Measurements from ENCODE around the gene SSR2. TPM values are rescaled to one million over a fixed set of nuclear protein-coding genes. Genes with fewer than 3 reads are reported as not detected.

Gene SSR2
- total and polyA plus RNA-seq, 8 donors = 160 to 243 (median 202) TPM

DNA sequence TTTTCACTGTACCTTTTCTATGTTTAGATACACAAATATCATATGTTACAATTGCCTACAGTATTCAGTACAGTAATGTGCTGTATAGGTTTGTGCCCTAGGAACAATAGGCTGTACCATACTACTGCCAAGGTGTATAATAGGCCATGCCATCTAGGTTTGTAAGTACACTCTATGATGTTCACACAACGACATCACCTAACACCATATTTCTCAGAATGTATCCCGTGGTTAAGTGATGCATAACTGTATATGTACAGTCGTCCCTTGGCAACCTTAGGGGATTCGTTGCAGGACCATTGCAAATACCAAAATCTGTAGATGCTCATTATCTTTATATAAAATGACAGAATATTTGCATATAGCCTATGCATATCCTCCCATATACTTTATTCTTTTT, 5.8 kb upstream of the SSR2 start:
- 73 to 80% methylated on average over 4 of the region's 4 CpGs for WGBS, 2 donors
- no peak for ATAC-seq

GRCh38 chr1:156025876-156026275, 5.1 kb upstream of the SSR2 start:
- 4 to 6% methylated on average over 9 of the region's 9 CpGs for WGBS, 2 donors
- no peaks in the 10 kb centered on the region for H3K4me1 ChIP-seq
- TF ChIP-seq CTCF (IDR thresholded peaks at IDR 0.05) = peak; percentile 9 to 52 (median 40)
- H3K9me3 ChIP-seq = no peaks in the 10 kb centered on the region
- H3K36me3 ChIP-seq = no peaks in the 10 kb centered on the region
- no peak overlapping the region for H3K27ac ChIP-seq
- H3K27me3 ChIP-seq = no peaks in the 10 kb centered on the region
- intact Hi-C loops (cut with DNase I) = no loop called here
- DNase-seq = peak in 5 of 6 donors; percentile 27 to 72 (median 63)
- no peak overlapping the region for H3K4me3 ChIP-seq
- no peak for FAIRE-seq
- ATAC-seq = peak; percentile 88 to 97 (median 92)

More for the DNA sequence above, 5.8 kb upstream of the SSR2 start:
- Histone ChIP-seq H3K27me3 (no peaks in the 10 kb centered on the region), H3K4me3 (no peak overlapping the region), H3K27ac (no peak overlapping the region), H3K9me3 (no peaks in the 10 kb centered on the region), H3K4me1 (no peaks in the 10 kb centered on the region), H3K36me3 (no peaks in the 10 kb centered on the region)
- intact Hi-C loops (cut with DNase I) = no loop called here
- DNase-seq (no peak), FAIRE-seq (no peak)
- no peak for TF ChIP-seq CTCF (IDR thresholded peaks at IDR 0.05)

- no peak for ATAC-seq
- Histone ChIP-seq H3K4me3 (no peak overlapping the region), H3K36me3 (no peaks in the 10 kb centered on the region), H3K9me3 (no peaks in the 10 kb centered on the region), H3K27me3 (no peaks in the 10 kb centered on the region), H3K27ac (no peak overlapping the region), H3K4me1 (peaks cover 0 to 3% (median 2%) of the 10 kb centered on the region in 3 donors)
- intact Hi-C loops (cut with DNase I) = no loop called here
- DNase-seq = no peak
- FAIRE-seq = no peak
- WGBS, 2 donors = 64 to 75% methylated on average over 5 of the region's 5 CpGs
- no peak for TF ChIP-seq CTCF (IDR thresholded peaks at IDR 0.05)
Measured at GRCh38 chr1:156024801-156025200, 4.0 kb upstream of the SSR2 start.

DNA sequence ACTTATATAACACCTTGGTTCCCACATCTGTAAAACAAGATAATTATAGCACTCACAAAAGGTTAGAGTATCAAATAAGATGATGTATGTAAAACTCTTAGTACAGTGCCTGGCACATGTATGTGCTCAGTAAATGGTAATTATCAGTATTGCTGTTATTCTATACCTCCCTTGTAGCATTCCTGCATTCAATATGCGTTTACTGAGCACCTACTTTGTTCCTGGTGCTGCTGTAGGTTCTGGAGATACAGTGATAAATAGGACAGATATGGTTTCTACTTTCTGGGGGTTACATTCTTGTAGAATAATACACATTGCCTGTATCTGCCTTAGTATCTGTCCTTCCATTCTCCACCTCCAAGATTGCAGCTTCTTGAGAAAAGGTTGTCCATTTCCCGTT, 1.2 kb upstream of the SSR2 start:
- Histone ChIP-seq H3K36me3 (peaks cover 0 to 23% (median under 1%) of the 10 kb centered on the region in 3 donors), H3K27me3 (no peaks in the 10 kb centered on the region), H3K27ac (no peak overlapping the region), H3K4me1 (peaks cover 6 to 14% (median 12%) of the 10 kb centered on the region in 3 donors), H3K4me3 (no peak overlapping the region), H3K9me3 (no peaks in the 10 kb centered on the region)
- ATAC-seq (no peak), FAIRE-seq (no peak), DNase-seq (no peak)
- TF ChIP-seq CTCF (IDR thresholded peaks at IDR 0.05) = no peak
- WGBS, 2 donors = 65 to 72% methylated on average over 2 of the region's 2 CpGs
- intact Hi-C loops (cut with DNase I) = no loop called here

- ATAC-seq = no peak
- Histone ChIP-seq H3K27ac (peak overlapping the region in 2 of 4 donors; percentile 65 to 76), H3K4me1 (peaks cover 6 to 15% (median 14%) of the 10 kb centered on the region in 3 donors), H3K27me3 (no peaks in the 10 kb centered on the region), H3K9me3 (no peaks in the 10 kb centered on the region), H3K36me3 (peaks cover 0 to 32% (median 9%) of the 10 kb centered on the region in 3 donors), H3K4me3 (peak overlapping the region; percentile 45 to 92 (median 82))
- no peak for FAIRE-seq
- 3 to 5% methylated on average over 4 of the region's 4 CpGs for WGBS, 2 donors
- no peak for TF ChIP-seq CTCF (IDR thresholded peaks at IDR 0.05)
- no peak for DNase-seq
- intact Hi-C loops (cut with DNase I) = no loop called here
Measured at GRCh38 chr1:156021093-156021428, 310 bp upstream of the SSR2 start.

Measured in pancreas (tissue), 10 donors.